Measurements from ENCODE around the gene SHC2. TPM values are rescaled to one million over a fixed set of nuclear protein-coding genes. Genes with fewer than 3 reads are reported as not detected.

Gene SHC2
- total and polyA plus RNA-seq, 2 donors (not counting 1 experiment from before 2014, with no cell fraction given): 0.02 to 2.5 TPM

GRCh38 chr19:437041-437440 lies 23.8 kb downstream of the SHC2 start:
- TF ChIP-seq CTCF (conservative IDR thresholded peaks at IDR 0.05 in 1 of 2, IDR thresholded peaks at IDR 0.05 in 1 of 2; ENCODE audit: low read depth in 1 of 2, low read length in 2 of 2): no peak
- TF ChIP-seq EZH2 (IDR thresholded peaks at IDR 0.05; ENCODE audit: low read length, missing control alignments): no peak
- H3K27me3 ChIP-seq (ENCODE audit: control insufficient read depth, insufficient read depth, low read length): no peaks in the 10 kb centered on the region
- no peaks in the 10 kb centered on the region for H3K9me3 ChIP-seq (ENCODE audit: control insufficient read depth, insufficient read depth, low read depth, low read length)

GRCh38 chr19:436413-436950 lies 24.4 kb downstream of the SHC2 start:
- Histone ChIP-seq H3K4me2 (ENCODE audit: extremely low read depth, insufficient read depth, low read length) (no peak overlapping the region), H3K4me3 (replicated peaks in 1 of 4; ENCODE audit: control extremely low read depth in 1 of 4, insufficient read depth in 1 of 4, low read depth in 3 of 4, low read length in 4 of 4) (no peak overlapping the region), H3K79me2 (ENCODE audit: control insufficient read depth, insufficient read depth, low read length) (no peaks in the 10 kb centered on the region), H3K27ac (ENCODE audit: insufficient read depth, low read length) (no peak overlapping the region), H3K9ac (ENCODE audit: insufficient read depth, low read length) (no peak overlapping the region), H3K36me3 (ENCODE audit: control insufficient read depth, insufficient read depth, low read length) (no peaks in the 10 kb centered on the region), H3K4me1 (ENCODE audit: control insufficient read depth, extremely low read depth, insufficient read depth, low read length) (no peaks in the 10 kb centered on the region), H4K20me1 (ENCODE audit: control insufficient read depth, extremely low read depth, insufficient read depth, low read length) (no peaks in the 10 kb centered on the region), H3K27me3 (ENCODE audit: control insufficient read depth, insufficient read depth, low read length) (no peaks in the 10 kb centered on the region), H3K9me3 (ENCODE audit: control insufficient read depth, insufficient read depth, low read depth, low read length) (no peaks in the 10 kb centered on the region), H2AFZ (ENCODE audit: low read length) (no peak overlapping the region)
- DNase-seq (ENCODE audit: low read depth in 2 of 2): no peak
- TF ChIP-seq CTCF (conservative IDR thresholded peaks at IDR 0.05 in 1 of 2, IDR thresholded peaks at IDR 0.05 in 1 of 2; ENCODE audit: low read depth in 1 of 2, low read length in 2 of 2): no peak

More at GRCh38 chr19:437041-437440, 23.8 kb downstream of the SHC2 start:
- no peaks in the 10 kb centered on the region for H3K36me3 ChIP-seq (ENCODE audit: control insufficient read depth, insufficient read depth, low read length)
- H4K20me1 ChIP-seq (ENCODE audit: control insufficient read depth, extremely low read depth, insufficient read depth, low read length): no peaks in the 10 kb centered on the region
- H3K4me3 ChIP-seq (replicated peaks in 1 of 4; ENCODE audit: control extremely low read depth in 1 of 4, insufficient read depth in 1 of 4, low read depth in 3 of 4, low read length in 4 of 4): no peak overlapping the region
- H3K4me2 ChIP-seq (ENCODE audit: extremely low read depth, insufficient read depth, low read length): no peak overlapping the region
- DNase-seq (ENCODE audit: low read depth in 2 of 2): no peak
- no peaks in the 10 kb centered on the region for H3K79me2 ChIP-seq (ENCODE audit: control insufficient read depth, insufficient read depth, low read length)
- H2AFZ ChIP-seq (ENCODE audit: low read length): no peak overlapping the region
- H3K9ac ChIP-seq (ENCODE audit: insufficient read depth, low read length): no peak overlapping the region
- H3K27ac ChIP-seq (ENCODE audit: insufficient read depth, low read length): no peak overlapping the region
- H3K4me1 ChIP-seq (ENCODE audit: control insufficient read depth, extremely low read depth, insufficient read depth, low read length): no peaks in the 10 kb centered on the region

GRCh38 chr19:435707-436412 lies 25.0 kb downstream of the SHC2 start:
- no peak for DNase-seq (ENCODE audit: low read depth in 2 of 2)
- no peaks in the 10 kb centered on the region for H3K36me3 ChIP-seq (ENCODE audit: control insufficient read depth, insufficient read depth, low read length)
- no peak overlapping the region for H3K27ac ChIP-seq (ENCODE audit: insufficient read depth, low read length)
- H3K79me2 ChIP-seq (ENCODE audit: control insufficient read depth, insufficient read depth, low read length): no peaks in the 10 kb centered on the region
- H2AFZ ChIP-seq (ENCODE audit: low read length): no peak overlapping the region
- TF ChIP-seq EZH2 (IDR thresholded peaks at IDR 0.05; ENCODE audit: low read length, missing control alignments) (no peak), CTCF (conservative IDR thresholded peaks at IDR 0.05 in 1 of 2, IDR thresholded peaks at IDR 0.05 in 1 of 2; ENCODE audit: low read depth in 1 of 2, low read length in 2 of 2) (no peak)
- H3K4me2 ChIP-seq (ENCODE audit: extremely low read depth, insufficient read depth, low read length): no peak overlapping the region
- no peak overlapping the region for H3K9ac ChIP-seq (ENCODE audit: insufficient read depth, low read length)
- no peaks in the 10 kb centered on the region for H3K27me3 ChIP-seq (ENCODE audit: control insufficient read depth, insufficient read depth, low read length)
- no peaks in the 10 kb centered on the region for H3K9me3 ChIP-seq (ENCODE audit: control insufficient read depth, insufficient read depth, low read depth, low read length)
- H3K4me1 ChIP-seq (ENCODE audit: control insufficient read depth, extremely low read depth, insufficient read depth, low read length): no peaks in the 10 kb centered on the region
- H4K20me1 ChIP-seq (ENCODE audit: control insufficient read depth, extremely low read depth, insufficient read depth, low read length): no peaks in the 10 kb centered on the region
- H3K4me3 ChIP-seq (replicated peaks in 1 of 4; ENCODE audit: control extremely low read depth in 1 of 4, insufficient read depth in 1 of 4, low read depth in 3 of 4, low read length in 4 of 4): no peak overlapping the region
